GM12878 (cell line): ENCODE results near the gene CSRP3.

Experiments
- FOS ChIP-seq: IDR thresholded peaks from 3 replicates; pipeline ENCODE4 v1.6.1; 2011; ENCODE audit warnings: borderline replicate concordance; ENCODE audit not compliant: insufficient read length; ENCODE audit errors: extremely low read depth
- TF ChIP-seq, protein P1 (sequence below), 3 experiments: IDR thresholded peaks in 2 of 3; conservative IDR thresholded peaks in 1 of 3; 2 replicates each; pipeline ENCODE4 v1.5.1; 2011; ENCODE audit warnings: low read depth in 3 of 3, low read length in 3 of 3, mild to moderate bottlenecking in 3 of 3, control low read depth in 2 of 3, moderate library complexity in 2 of 3, inconsistent platforms in 1 of 3, mixed read lengths in 1 of 3; ENCODE audit not compliant: control insufficient read depth in 2 of 3, insufficient read depth in 1 of 3; ENCODE audit errors: extremely low read depth in 1 of 3
- TF ChIP-seq, protein P2 (sequence below): IDR thresholded peaks from 2 replicates; pipeline ENCODE4 v1.6.1; 2012; ENCODE audit warnings: low read depth, low read length, improper control_type of control experiment

- no peak for TF ChIP-seq FOS
- TF ChIP-seq, protein P1, sequence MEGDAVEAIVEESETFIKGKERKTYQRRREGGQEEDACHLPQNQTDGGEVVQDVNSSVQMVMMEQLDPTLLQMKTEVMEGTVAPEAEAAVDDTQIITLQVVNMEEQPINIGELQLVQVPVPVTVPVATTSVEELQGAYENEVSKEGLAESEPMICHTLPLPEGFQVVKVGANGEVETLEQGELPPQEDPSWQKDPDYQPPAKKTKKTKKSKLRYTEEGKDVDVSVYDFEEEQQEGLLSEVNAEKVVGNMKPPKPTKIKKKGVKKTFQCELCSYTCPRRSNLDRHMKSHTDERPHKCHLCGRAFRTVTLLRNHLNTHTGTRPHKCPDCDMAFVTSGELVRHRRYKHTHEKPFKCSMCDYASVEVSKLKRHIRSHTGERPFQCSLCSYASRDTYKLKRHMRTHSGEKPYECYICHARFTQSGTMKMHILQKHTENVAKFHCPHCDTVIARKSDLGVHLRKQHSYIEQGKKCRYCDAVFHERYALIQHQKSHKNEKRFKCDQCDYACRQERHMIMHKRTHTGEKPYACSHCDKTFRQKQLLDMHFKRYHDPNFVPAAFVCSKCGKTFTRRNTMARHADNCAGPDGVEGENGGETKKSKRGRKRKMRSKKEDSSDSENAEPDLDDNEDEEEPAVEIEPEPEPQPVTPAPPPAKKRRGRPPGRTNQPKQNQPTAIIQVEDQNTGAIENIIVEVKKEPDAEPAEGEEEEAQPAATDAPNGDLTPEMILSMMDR (IDR thresholded peaks at IDR 0.05 in 2 of 3, conservative IDR thresholded peaks at IDR 0.05 in 1 of 3; ENCODE audit: control insufficient read depth in 2 of 3, extremely low read depth in 1 of 3, insufficient read depth in 1 of 3, low read depth in 3 of 3, low read length in 3 of 3), result no peak
- TF ChIP-seq, protein P2, sequence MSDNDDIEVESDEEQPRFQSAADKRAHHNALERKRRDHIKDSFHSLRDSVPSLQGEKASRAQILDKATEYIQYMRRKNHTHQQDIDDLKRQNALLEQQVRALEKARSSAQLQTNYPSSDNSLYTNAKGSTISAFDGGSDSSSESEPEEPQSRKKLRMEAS, result no peak
These were observed 42.3 kb upstream of the CSRP3 start for GRCh38 chr11:19244084-19244483.
